H9 (cell line): ENCODE data around the gene MRPL55. TPM values are rescaled to one million over a fixed set of nuclear protein-coding genes. Genes with fewer than 3 reads are reported as not detected.

Source experiments
- DNase-seq: peaks from one replicate; pipeline ENCODE4 v3.0.0-alpha.2; 2017
- H2AFZ ChIP-seq: one replicate; pipeline ENCODE4 v1.6.1; 2013; ENCODE audit warnings: mild to moderate bottlenecking, low read length, control low read depth, moderate library complexity
- H2AK5ac ChIP-seq: 2 replicates; pipeline ENCODE4 v1.6.1; 2013; ENCODE audit warnings: low read length, control low read depth, mixed read lengths; ENCODE audit not compliant: insufficient read length
- H2BK120ac ChIP-seq: one replicate; pipeline ENCODE4 v1.6.1; 2013; ENCODE audit warnings: low read depth, mild to moderate bottlenecking, low read length, control low read depth, inconsistent platforms; ENCODE audit not compliant: poor library complexity, severe bottlenecking
- H2BK12ac ChIP-seq: 2 replicates; pipeline ENCODE4 v1.6.1; 2013; ENCODE audit warnings: low read length, control low read depth, mixed read lengths, low read depth; ENCODE audit not compliant: insufficient read length
- H2BK15ac ChIP-seq: 2 replicates; pipeline ENCODE4 v1.6.1; 2013; ENCODE audit warnings: low read depth, low read length, control low read depth
- H2BK20ac ChIP-seq: one replicate; pipeline ENCODE4 v1.6.1; 2013; ENCODE audit warnings: low read depth, mild to moderate bottlenecking, low read length, control low read depth, inconsistent platforms; ENCODE audit not compliant: poor library complexity, severe bottlenecking
- H2BK5ac ChIP-seq: 2 replicates; pipeline ENCODE4 v1.6.1; 2013; ENCODE audit warnings: low read length, control low read depth, mixed read lengths; ENCODE audit not compliant: insufficient read length
- H3K14ac ChIP-seq: 2 replicates; pipeline ENCODE4 v1.6.1; 2013; ENCODE audit warnings: low read length, control low read depth; ENCODE audit not compliant: insufficient read depth
- H3K18ac ChIP-seq: 2 replicates; pipeline ENCODE4 v1.6.1; 2013; ENCODE audit warnings: low read depth, mild to moderate bottlenecking, mixed read lengths, low read length, control low read depth; ENCODE audit not compliant: insufficient read length
- H3K23ac ChIP-seq: 2 replicates; pipeline ENCODE4 v1.6.1; 2013; ENCODE audit warnings: low read length, control low read depth, mixed read lengths, low read depth; ENCODE audit not compliant: insufficient read length
- H3K23me2 ChIP-seq: 2 replicates; pipeline ENCODE4 v1.6.1; 2013; ENCODE audit warnings: low read depth, mild to moderate bottlenecking, mixed read lengths, low read length, control low read depth; ENCODE audit not compliant: insufficient read length, poor library complexity, severe bottlenecking
- H3K27ac ChIP-seq: 2 replicates; pipeline ENCODE4 v1.5.1; 2013; ENCODE audit warnings: low read length, control low read depth, mixed read lengths, low read depth; ENCODE audit not compliant: insufficient read length
- H3K27me3 ChIP-seq: 2 replicates; pipeline ENCODE4 v1.6.1; 2013; ENCODE audit warnings: low read length, control low read depth, inconsistent platforms; ENCODE audit not compliant: insufficient read depth
- H3K4ac ChIP-seq: 2 replicates; pipeline ENCODE4 v1.6.1; 2013; ENCODE audit warnings: low read depth, mild to moderate bottlenecking, control low read depth, inconsistent platforms, low read length, moderate library complexity
- H3K4me1 ChIP-seq: 2 replicates; pipeline ENCODE4 v1.6.1; 2013; ENCODE audit warnings: low read length, control low read depth, inconsistent platforms; ENCODE audit not compliant: insufficient read depth
- H3K4me2 ChIP-seq: 2 replicates; pipeline ENCODE4 v1.6.1; 2013; ENCODE audit warnings: low read length, control low read depth, mixed read lengths; ENCODE audit not compliant: insufficient read length, insufficient read depth
- H3K56ac ChIP-seq: 2 replicates; pipeline ENCODE4 v1.6.1; 2013; ENCODE audit warnings: low read depth, mild to moderate bottlenecking, mixed read lengths, low read length, control low read depth; ENCODE audit not compliant: insufficient read length
- H3K79me1 ChIP-seq: 2 replicates; pipeline ENCODE4 v1.6.1; 2013; ENCODE audit warnings: low read depth, mild to moderate bottlenecking, moderate library complexity, low read length, control low read depth, inconsistent platforms; ENCODE audit not compliant: insufficient read depth, poor library complexity, severe bottlenecking
- H3K79me2 ChIP-seq: 2 replicates; pipeline ENCODE4 v1.6.1; 2013; ENCODE audit warnings: low read length, control low read depth, inconsistent platforms; ENCODE audit not compliant: insufficient read depth
- H3K9ac ChIP-seq: 2 replicates; pipeline ENCODE4 v1.6.1; 2013; ENCODE audit warnings: low read length, control low read depth, mixed read lengths; ENCODE audit not compliant: insufficient read length; ENCODE audit errors: extremely low read depth
- H3K9me3 ChIP-seq: one replicate; pipeline ENCODE4 v1.6.1; 2013; ENCODE audit warnings: low read depth, low read length, inconsistent platforms; ENCODE audit not compliant: control insufficient read depth
- H3T11ph ChIP-seq: one replicate; pipeline ENCODE4 v1.6.1; 2013; ENCODE audit warnings: mild to moderate bottlenecking, low read length, control low read depth, inconsistent platforms
- H4K20me1 ChIP-seq: one replicate; pipeline ENCODE4 v1.6.1; 2013; ENCODE audit not compliant: control insufficient read depth, insufficient read length, insufficient read depth
- H4K5ac ChIP-seq: 2 replicates; pipeline ENCODE4 v1.6.1; 2013; ENCODE audit warnings: low read depth, mild to moderate bottlenecking, mixed read lengths, low read length, control low read depth; ENCODE audit not compliant: insufficient read length
- H4K8ac ChIP-seq: replicated peaks from 2 replicates; pipeline ENCODE4 v1.6.1; 2013; ENCODE audit warnings: low read length, control low read depth, mixed read lengths, low read depth; ENCODE audit not compliant: insufficient read length
- H4K91ac ChIP-seq: 2 replicates; pipeline ENCODE4 v1.6.1; 2013; ENCODE audit warnings: low read depth, mild to moderate bottlenecking, moderate library complexity, mixed read lengths, low read length, control low read depth; ENCODE audit not compliant: insufficient read length
- H3K27ac Mint-ChIP-seq, 3 experiments: 2 replicates in 2 of 3; 3 replicates in 1 of 3; pipeline ENCODE4 v1.8.0; 2020 to 2021; ENCODE audit warnings: mixed read lengths in 3 of 3, mild to moderate bottlenecking in 1 of 3, moderate library complexity in 1 of 3
- H3K27me3 Mint-ChIP-seq: 2 replicates; pipeline ENCODE4 v1.8.0; 2021; ENCODE audit warnings: low read depth, mild to moderate bottlenecking, moderate library complexity, mixed read lengths
- H3K36me3 Mint-ChIP-seq, 3 experiments: 2 replicates in 2 of 3; 3 replicates in 1 of 3; pipeline ENCODE4 v1.8.0; 2020 to 2021; ENCODE audit warnings: low read depth in 3 of 3, mixed read lengths in 3 of 3; ENCODE audit not compliant: insufficient read depth in 1 of 3
- H3K4me1 Mint-ChIP-seq, 2 experiments: 2 replicates each; pipeline ENCODE4 v1.8.0; 2020; ENCODE audit warnings: mixed read lengths in 2 of 2
- H3K4me3 Mint-ChIP-seq, 2 experiments: 2 replicates in 1 of 2; 3 replicates in 1 of 2; pipeline ENCODE4 v1.8.0; 2020 to 2021; ENCODE audit warnings: mild to moderate bottlenecking in 2 of 2, mixed read lengths in 2 of 2, moderate library complexity in 1 of 2
- H3K9me3 Mint-ChIP-seq, 2 experiments: 2 replicates in 1 of 2; 3 replicates in 1 of 2; pipeline ENCODE4 v1.8.0; 2020; ENCODE audit warnings: mild to moderate bottlenecking in 2 of 2, mixed read lengths in 2 of 2, moderate library complexity in 1 of 2
- WGBS: extraction: QIAGEN DNeasy Blood & Tissue Kit; methylation state at CpG from one replicate; pipeline ENCODE4 v1.1.7; 2013; ENCODE audit warnings: missing lambda C conversion rate, low lambda C conversion rate, mixed read lengths; ENCODE audit not compliant: insufficient read length; ENCODE audit errors: extremely low coverage; 5-methylcytosine and 5-hydroxymethylcytosine counted together
- total RNA-seq: library from RNA; stranded (reverse); gene quantifications from 2 replicates; pipeline ENCODE4 v1.2.1, GENCODE V29; 2021
- TF ChIP-seq, protein P1 (sequence below): fragments of 200-600 bp; sonication (generic); conservative IDR thresholded peaks from 3 replicates; pipeline ENCODE4 v1.8.0; 2021; ENCODE audit warnings: antibody characterized with exemption, mild to moderate bottlenecking

Gene MRPL55
- total RNA-seq, 1 experiment from 2014 or later: 62.3 TPM

DNA sequence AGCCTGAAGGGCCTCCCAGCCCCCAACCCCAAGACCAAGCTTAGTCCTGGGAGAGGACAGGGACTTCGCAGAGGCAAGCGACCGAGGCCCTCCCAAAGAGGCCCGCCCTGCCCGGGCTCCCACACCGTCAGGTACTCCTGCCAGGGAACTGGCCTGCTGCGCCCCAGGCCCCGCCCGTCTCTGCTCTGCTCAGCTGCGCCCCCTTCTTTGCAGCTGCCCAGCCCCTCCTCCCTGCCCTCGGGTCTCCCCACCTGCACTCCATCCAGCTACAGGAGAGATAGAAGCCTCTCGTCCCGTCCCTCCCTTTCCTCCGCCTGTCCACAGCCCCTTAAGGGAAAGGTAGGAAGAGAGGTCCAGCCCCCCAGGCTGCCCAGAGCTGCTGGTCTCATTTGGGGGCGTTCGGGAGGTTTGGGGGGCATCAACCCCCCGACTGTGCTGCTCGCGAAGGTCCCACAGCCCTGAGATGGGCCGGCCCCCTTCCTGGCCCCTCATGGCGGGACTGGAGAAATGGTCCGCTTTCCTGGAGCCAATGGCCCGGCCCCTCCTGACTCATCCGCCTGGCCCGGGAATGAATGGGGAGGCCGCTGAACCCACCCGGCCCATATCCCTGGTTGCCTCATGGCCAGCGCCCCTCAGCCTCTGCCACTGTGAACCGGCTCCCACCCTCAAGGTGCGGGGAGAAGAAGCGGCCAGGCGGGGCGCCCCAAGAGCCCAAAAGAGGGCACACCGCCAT is 48.5 kb downstream of the MRPL55 start:
- peak overlapping the region; percentile 77 for H3K14ac ChIP-seq
- peak overlapping the region; percentile 88 for H3K4me2 ChIP-seq
- no peak overlapping the region for H3K27ac Mint-ChIP-seq
- peaks cover 5 to 7% of the 10 kb centered on the region in 2 experiments; a peak in 3 of 4 replicates for H3K4me1 Mint-ChIP-seq
- no peak overlapping the region for H3T11ph ChIP-seq
- H3K27ac ChIP-seq: no peak overlapping the region
- H4K8ac ChIP-seq: no peak overlapping the region
- peaks cover 2 to 6% of the 10 kb centered on the region in 2 experiments; a peak in 3 of 5 replicates for H3K9me3 Mint-ChIP-seq
- H2AFZ ChIP-seq: no peak overlapping the region
- no peak overlapping the region for H2BK20ac ChIP-seq
- no peak overlapping the region for H2BK5ac ChIP-seq
- H2AK5ac ChIP-seq: no peak overlapping the region
- no peaks in the 10 kb centered on the region; a peak in 1 of 7 replicates for H3K36me3 Mint-ChIP-seq
- H2BK120ac ChIP-seq: no peak overlapping the region
- no peak overlapping the region for H4K5ac ChIP-seq
- no peak overlapping the region for H2BK12ac ChIP-seq
- H3K79me2 ChIP-seq: no peaks in the 10 kb centered on the region
- TF ChIP-seq, protein P1, sequence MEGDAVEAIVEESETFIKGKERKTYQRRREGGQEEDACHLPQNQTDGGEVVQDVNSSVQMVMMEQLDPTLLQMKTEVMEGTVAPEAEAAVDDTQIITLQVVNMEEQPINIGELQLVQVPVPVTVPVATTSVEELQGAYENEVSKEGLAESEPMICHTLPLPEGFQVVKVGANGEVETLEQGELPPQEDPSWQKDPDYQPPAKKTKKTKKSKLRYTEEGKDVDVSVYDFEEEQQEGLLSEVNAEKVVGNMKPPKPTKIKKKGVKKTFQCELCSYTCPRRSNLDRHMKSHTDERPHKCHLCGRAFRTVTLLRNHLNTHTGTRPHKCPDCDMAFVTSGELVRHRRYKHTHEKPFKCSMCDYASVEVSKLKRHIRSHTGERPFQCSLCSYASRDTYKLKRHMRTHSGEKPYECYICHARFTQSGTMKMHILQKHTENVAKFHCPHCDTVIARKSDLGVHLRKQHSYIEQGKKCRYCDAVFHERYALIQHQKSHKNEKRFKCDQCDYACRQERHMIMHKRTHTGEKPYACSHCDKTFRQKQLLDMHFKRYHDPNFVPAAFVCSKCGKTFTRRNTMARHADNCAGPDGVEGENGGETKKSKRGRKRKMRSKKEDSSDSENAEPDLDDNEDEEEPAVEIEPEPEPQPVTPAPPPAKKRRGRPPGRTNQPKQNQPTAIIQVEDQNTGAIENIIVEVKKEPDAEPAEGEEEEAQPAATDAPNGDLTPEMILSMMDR: peak; percentile 40; the same call in 2 of the 3 replicates
- no peaks in the 10 kb centered on the region for H4K20me1 ChIP-seq
- WGBS: no CpG with 5 or more reads among the region's 34 CpGs
- H3K56ac ChIP-seq: no peak overlapping the region
- no peaks in the 10 kb centered on the region for H3K9me3 ChIP-seq
- no peak overlapping the region for H4K91ac ChIP-seq
- H3K4me1 ChIP-seq: no peaks in the 10 kb centered on the region
- DNase-seq: peak; percentile 88
- H3K23ac ChIP-seq: no peak overlapping the region
- H2BK15ac ChIP-seq: no peak overlapping the region
- H3K23me2 ChIP-seq: peaks cover 19% of the 10 kb centered on the region
- H3K79me1 ChIP-seq: no peaks in the 10 kb centered on the region
- H3K18ac ChIP-seq: peak overlapping the region; percentile 73
- H3K4ac ChIP-seq: no peak overlapping the region
- peak overlapping the region; percentile 71 to 85 for H3K4me3 Mint-ChIP-seq
- peaks cover 96% of the 10 kb centered on the region for H3K27me3 Mint-ChIP-seq
- no peak overlapping the region for H3K9ac ChIP-seq
- peaks cover 42% of the 10 kb centered on the region for H3K27me3 ChIP-seq
